ENCODE measurements around the gene GGA1. TPM values are rescaled to one million over a fixed set of nuclear protein-coding genes. Genes with fewer than 3 reads are reported as not detected.
A peak's percentile ranks its signal among the peaks of the same experiment; 100 is the strongest.

Gene GGA1
- total RNA-seq (146 and 154 TPM in 2 replicates), polyA plus RNA-seq (137 and 138 TPM in 2 replicates), polyA minus RNA-seq (69.9 and 111 TPM in 2 replicates)
- total RNA-seq (2013), result 50.9 TPM

GRCh38 chr22:37608477-37609239, at the start of gene GGA1:
Gene GGA1, plus strand, starts transcription at chr22:37608834. Its CDS starts 27 bp downstream, at chr22:37608861.
- intact Hi-C loops (cut with micrococcal nuclease), result loop anchor here (1.0 to 10.0 kb wide), 8 partner anchors 16 to 896 kb away; partner anchors contain the start of genes CSNK1E, DDX17, NOL12 and PDXP
- Histone ChIP-seq H2AFZ (ENCODE audit: insufficient read depth, low read depth, low read length, poor library complexity, severe bottlenecking) (peak within 1 kb of the TSS; percentile 67), H3K79me2 (ENCODE audit: control insufficient read depth, insufficient read depth, low read length) (peaks cover 38% of the 10 kb centered on the region), H3K27ac (ENCODE audit: low read length in 2 of 2) (peak within 1 kb of the TSS; percentile 94 to 99), H3K4me2 (replicated peaks; ENCODE audit: low read depth, low read length, poor library complexity, severe bottlenecking) (peak within 1 kb of the TSS; percentile 92), H3K4me1 (ENCODE audit: control insufficient read depth in 2 of 2, insufficient read depth in 2 of 2, low read length in 2 of 2) (peaks cover 26 to 36% of the 10 kb centered on the region in 2 donors), H3K27me3 (replicated peaks in 1 of 4; ENCODE audit: control extremely low read depth in 1 of 4, control insufficient read depth in 3 of 4, insufficient read depth in 4 of 4, low read length in 3 of 4) (peaks cover 0 to 2% (median 0%) of the 10 kb centered on the region in 4 experiments), H4K20me1 (ENCODE audit: control insufficient read depth, insufficient read depth, low read length, poor library complexity, severe bottlenecking) (peaks cover 9% of the 10 kb centered on the region), H3K9me3 (ENCODE audit: control extremely low read depth in 1 of 3, control insufficient read depth in 2 of 3, insufficient read depth in 1 of 3, low read length in 2 of 3) (no peaks in the 10 kb centered on the region), H3K9ac (ENCODE audit: low read length) (peak within 1 kb of the TSS; percentile 96), H3K36me3 (replicated peaks in 1 of 2; ENCODE audit: control extremely low read depth in 1 of 2, control insufficient read depth in 1 of 2, extremely low read depth in 1 of 2, insufficient read depth in 2 of 2, low read length in 1 of 2) (no peaks in the 10 kb centered on the region), H3K4me3 (ENCODE audit: control extremely low read depth in 1 of 5, extremely low read depth in 1 of 5, insufficient read depth in 1 of 5, low read depth in 2 of 5, low read length in 4 of 5) (peak within 1 kb of the TSS; percentile 65 to 89 (median 77))
- H3K27ac Mint-ChIP-seq, result peak within 1 kb of the TSS; percentile 98
- under 1% methylated on average over 82 of the region's 82 CpGs for whole genome bisulfite sequencing (ENCODE audit: insufficient coverage)
- ChIA-PET CTCF (interaction anchor here (0.9 to 30.7 kb wide), 16 partner anchors 8 to 409 kb away, joined by 3 to 620 read pairs (median 16); partner anchors contain the start of genes LGALS1, NOL12, PDXP and SH3BP1), POLR2A (interaction anchor here (0.6 to 4.5 kb wide), 21 partner anchors 10 to 298 kb away, joined by 3 to 43 read pairs (median 6); partner anchors contain the start of genes GCAT, LGALS1, MICALL1 and NOL12)
- TF ChIP-seq CTCF (IDR thresholded peaks at IDR 0.05) (no peak), EZH2 (IDR thresholded peaks at IDR 0.05; ENCODE audit: borderline replicate concordance, insufficient read depth, low read depth, low read length, poor library complexity, severe bottlenecking) (no peak)
- DNase-seq (peak; percentile 99), ATAC-seq (ENCODE audit: low read depth) (peak; percentile 75)
- no peaks in the 10 kb centered on the region for H3K9me3 Mint-ChIP-seq (ENCODE audit: insufficient read depth)
- peaks cover 33% of the 10 kb centered on the region for H3K4me1 Mint-ChIP-seq
- H3K27me3 Mint-ChIP-seq, result peaks cover 10% of the 10 kb centered on the region
- peak within 1 kb of the TSS; percentile 96 for H3K4me3 Mint-ChIP-seq

Data from B cell (primary cell).